HTR-8/SVneo (cell line): ENCODE data around the gene PRSS27.
"Not testable (repeated sequence)": the region's sequence is repeated elsewhere in the genome, so short reads cannot be mapped to it uniquely, and the experiment has no call there.

Experiments
- DNase-seq: peaks from one replicate; pipeline ENCODE4 v3.0.0; 2011; ENCODE audit warnings: low spot score, mixed read lengths; ENCODE audit not compliant: insufficient read length
- FAIRE-seq: peaks from 2 replicates; lab custom pipeline; 2011; peaks lifted over from hg19 to GRCh38; lab: Jason Lieb, UNC

Gene PRSS27

GRCh38 chr16:2682209-2683021 is 37.6 kb downstream of the PRSS27 start, which contains the start of gene KCTD5:
KCTD5 (plus strand) TSS chr16:2682523; CDS start chr16:2682549, 26 bp downstream.
- FAIRE-seq, result no peak

GRCh38 chr16:2680360-2680759 is 39.7 kb downstream of the PRSS27 start:
- not testable (repeated sequence) for DNase-seq, FAIRE-seq

More at GRCh38 chr16:2682209-2683021, 37.6 kb downstream of the PRSS27 start, which contains the start of gene KCTD5:
- DNase-seq, result peak; percentile 95

- not testable (repeated sequence) for DNase-seq, FAIRE-seq
Observed at GRCh38 chr16:2679902-2680301, 40.1 kb downstream of the PRSS27 start.

GRCh38 chr16:2678206-2678965 is 41.6 kb downstream of the PRSS27 start:
- not testable (repeated sequence) for FAIRE-seq

DNA sequence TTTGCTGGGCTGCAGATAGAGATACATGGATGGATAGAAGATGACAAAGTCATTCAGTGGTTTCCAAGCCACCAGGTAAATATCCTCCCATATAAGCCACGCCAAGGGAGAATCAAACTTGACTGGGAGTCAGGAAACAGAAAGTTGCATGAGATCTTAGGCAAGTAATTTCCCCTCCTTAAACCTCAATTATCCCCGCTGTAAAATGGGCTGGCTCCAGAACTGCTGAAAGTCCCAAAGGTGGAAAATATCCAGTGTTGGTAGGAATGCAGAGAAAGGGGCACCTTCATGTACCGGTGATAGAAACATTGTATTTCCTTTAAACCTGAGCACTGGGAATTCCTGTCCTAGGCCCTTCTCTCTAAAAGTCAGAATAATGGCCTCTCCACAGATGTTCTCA is 43.1 kb downstream of the PRSS27 start:
- not testable (repeated sequence) for FAIRE-seq, DNase-seq

More at GRCh38 chr16:2678206-2678965, 41.6 kb downstream of the PRSS27 start:
- not testable (repeated sequence) for DNase-seq

DNA sequence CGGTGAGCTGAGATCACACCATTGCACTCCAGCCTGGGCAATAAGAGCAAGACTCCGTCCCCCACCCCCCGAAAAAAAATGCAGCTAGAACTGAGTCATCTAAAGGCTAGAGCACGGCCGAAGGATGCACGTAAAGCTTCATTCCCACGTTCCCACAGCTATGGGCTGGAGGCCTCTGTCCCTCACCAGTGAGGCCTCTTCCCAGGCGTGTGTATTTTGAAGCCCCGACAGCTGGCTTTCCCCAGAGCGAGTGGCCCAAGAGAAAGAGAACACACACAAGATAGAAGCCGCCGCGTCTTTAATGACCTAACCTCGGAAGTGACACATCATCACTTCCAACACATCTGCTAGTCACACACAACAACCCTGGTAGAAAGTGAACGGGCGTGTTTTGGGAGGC is 44.3 kb downstream of the PRSS27 start:
- FAIRE-seq (no peak), DNase-seq (no peak)

DNA sequence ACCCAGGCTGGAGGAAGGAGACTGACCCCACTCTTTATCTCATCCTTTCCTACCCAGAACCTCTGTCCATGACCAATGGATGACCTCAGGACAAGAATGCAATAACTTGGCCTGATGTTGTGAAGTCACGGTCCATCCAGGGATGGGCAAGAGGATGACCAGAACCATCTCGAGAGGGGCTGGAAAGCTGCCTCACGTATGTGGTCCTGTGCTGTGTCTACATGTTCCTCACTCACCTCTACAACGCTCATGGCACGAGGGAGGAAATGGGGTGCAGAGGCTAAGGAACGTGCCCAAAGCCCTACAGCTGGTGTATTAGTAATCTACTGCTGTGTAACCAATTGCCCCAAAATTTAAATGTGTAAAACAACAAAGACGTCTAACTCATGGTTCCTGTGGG is 45.0 kb downstream of the PRSS27 start:
- no peak for FAIRE-seq

DNA sequence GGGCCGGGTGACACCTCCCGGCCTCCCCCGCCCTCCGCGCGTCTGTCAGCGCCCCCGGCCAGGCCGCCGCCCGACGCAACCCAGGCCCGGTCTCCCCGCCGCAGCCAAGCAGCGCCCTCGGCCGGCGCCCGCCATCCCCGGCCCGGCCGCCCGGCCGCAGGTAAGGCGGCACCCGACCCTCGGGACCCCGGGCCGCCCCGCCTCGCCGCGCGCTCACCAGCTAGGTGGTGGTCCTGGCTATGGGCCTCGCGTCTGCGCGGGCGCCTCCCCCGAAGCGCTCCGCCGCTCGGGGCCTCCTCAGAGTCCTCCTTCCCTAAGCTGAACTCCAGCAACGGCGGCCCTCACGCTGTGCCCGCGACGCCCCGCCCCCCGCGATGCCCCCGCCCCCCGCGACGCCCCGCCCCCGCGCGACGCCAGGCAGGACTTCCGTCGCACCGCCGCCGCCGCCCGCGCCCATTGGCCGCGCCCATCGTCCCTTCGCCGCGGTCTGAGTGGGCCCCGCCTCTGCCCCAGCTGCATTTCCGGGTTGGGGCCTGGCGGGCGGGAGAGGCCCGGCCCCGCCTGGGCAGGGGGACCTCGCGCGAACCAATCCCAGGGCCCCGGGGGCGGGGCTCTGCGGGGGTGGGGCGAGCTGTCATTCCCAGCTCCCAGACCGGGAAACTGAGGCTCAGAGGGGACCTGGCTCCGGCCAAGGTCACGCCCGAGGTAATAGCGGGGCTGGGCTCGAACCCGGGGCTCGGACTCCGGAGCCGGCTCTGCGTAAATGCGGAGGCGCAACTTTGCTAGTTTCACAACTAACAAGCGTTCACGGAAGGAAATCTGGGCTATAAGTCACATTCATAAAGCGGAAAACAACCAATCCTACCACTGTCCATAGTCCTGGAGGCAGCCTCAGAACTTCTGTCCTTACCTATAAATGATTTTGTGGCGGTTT is 46.7 kb downstream of the PRSS27 start:
- FAIRE-seq (no peak), DNase-seq (peak; percentile 88)

More for the DNA sequence above, 45.0 kb downstream of the PRSS27 start:
- DNase-seq, result no peak

DNA sequence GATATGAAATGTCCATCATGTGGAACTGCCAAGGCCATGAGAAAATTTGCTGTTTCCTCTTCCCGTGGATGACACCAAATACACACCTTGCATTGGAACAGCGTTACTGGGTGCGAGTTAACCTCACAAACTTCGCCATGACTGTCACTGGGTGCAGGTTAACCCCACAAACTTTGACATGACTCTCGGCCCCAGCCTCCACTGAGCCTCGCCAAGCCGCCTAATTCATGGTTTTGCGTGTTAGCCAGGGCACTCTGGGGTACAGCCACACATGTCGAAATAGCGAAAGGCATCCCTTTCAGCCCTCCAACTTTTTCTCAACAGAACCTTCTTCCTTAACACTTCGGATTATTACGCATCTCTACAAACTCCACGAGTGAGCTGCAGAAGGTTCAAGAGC is 48.3 kb downstream of the PRSS27 start:
- FAIRE-seq (no peak), DNase-seq (no peak)

- DNase-seq, FAIRE-seq: not testable (repeated sequence)
Observed at GRCh38 chr16:2671193-2671592, 48.8 kb downstream of the PRSS27 start.

DNA sequence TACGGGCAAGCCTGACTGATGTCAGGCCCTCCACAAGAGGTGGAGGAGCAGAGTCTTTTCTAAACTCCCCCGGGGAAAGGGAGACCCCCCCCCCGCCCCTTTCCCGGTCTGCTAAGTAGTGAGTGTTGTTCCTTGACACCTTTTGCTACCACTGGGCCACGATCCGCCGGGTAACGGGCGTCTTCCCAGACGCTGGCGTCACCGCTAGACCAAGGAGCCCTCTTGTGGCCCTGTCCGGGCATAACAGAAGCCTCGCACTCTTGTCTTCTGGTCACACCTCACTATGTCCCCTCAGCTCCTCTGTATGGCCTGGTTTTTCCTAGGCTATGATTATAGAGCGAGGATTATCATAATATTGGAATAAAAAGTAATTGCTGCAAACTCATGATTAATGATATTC is 50.0 kb downstream of the PRSS27 start:
- DNase-seq, FAIRE-seq: not testable (repeated sequence)

GRCh38 chr16:2669587-2669986 is 50.4 kb downstream of the PRSS27 start:
- not testable (repeated sequence) for FAIRE-seq

DNA sequence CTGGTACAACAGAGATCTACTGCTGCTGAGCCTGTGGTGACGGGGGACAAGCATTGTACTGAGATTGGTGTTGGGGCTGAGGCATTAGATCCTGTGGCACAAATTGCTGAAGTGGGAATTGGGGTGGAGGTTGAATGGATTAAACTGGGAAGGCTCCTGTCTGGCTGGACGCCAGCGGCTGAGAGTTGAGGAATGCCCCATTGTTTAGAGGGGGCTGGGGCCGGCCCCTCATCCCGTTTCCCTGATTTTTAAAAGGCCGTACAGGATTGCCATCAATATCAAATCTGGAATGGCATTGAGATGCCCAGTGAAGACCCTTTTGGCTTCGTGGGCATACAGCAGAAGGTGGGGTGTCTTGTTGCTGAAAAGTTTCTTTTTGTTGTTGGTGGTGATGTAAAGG is 53.4 kb downstream of the PRSS27 start:
- not testable (repeated sequence) for DNase-seq, FAIRE-seq

More at GRCh38 chr16:2669587-2669986, 50.4 kb downstream of the PRSS27 start:
- DNase-seq, result not testable (repeated sequence)

DNA sequence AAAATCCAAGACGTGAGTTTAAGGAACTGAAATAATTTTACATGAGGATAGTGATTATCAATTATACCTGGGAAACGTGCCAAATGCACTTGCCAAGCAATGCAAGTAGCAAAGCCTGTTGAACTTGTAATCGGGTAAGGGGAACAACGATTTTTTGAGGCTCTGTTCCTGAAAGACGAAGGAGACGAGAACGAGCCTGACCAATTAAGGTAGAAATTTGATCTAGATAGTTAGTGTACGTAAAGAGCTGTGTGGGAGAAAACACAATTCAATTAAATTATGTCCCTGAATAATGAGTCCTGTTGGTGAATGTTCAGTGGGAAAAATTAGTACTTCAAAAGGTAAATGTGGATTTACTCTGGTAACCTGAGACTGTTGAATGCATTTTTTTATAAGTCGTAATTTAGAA is 55.4 kb downstream of the PRSS27 start:
- DNase-seq, result no peak

GRCh38 chr16:2663553-2664546 is 56.2 kb downstream of the PRSS27 start:
- no peak for FAIRE-seq
- no peak for DNase-seq

More for the DNA sequence above, 55.4 kb downstream of the PRSS27 start:
- FAIRE-seq, result no peak
